HG03159 (cell line): ENCODE results near the gene APOL4.
"Not testable (repeated sequence)": the region's sequence is repeated elsewhere in the genome, so short reads cannot be mapped to it uniquely, and the experiment has no call there.

Experiments
- ATAC-seq: cut with Tn5 transposase; IDR thresholded peaks from one replicate; pipeline ENCODE4 v1.9.1; 2021; ENCODE audit warnings: mild to moderate bottlenecking, moderate library complexity; ENCODE audit not compliant: unreplicated experiment

APOL4 gene

DNA sequence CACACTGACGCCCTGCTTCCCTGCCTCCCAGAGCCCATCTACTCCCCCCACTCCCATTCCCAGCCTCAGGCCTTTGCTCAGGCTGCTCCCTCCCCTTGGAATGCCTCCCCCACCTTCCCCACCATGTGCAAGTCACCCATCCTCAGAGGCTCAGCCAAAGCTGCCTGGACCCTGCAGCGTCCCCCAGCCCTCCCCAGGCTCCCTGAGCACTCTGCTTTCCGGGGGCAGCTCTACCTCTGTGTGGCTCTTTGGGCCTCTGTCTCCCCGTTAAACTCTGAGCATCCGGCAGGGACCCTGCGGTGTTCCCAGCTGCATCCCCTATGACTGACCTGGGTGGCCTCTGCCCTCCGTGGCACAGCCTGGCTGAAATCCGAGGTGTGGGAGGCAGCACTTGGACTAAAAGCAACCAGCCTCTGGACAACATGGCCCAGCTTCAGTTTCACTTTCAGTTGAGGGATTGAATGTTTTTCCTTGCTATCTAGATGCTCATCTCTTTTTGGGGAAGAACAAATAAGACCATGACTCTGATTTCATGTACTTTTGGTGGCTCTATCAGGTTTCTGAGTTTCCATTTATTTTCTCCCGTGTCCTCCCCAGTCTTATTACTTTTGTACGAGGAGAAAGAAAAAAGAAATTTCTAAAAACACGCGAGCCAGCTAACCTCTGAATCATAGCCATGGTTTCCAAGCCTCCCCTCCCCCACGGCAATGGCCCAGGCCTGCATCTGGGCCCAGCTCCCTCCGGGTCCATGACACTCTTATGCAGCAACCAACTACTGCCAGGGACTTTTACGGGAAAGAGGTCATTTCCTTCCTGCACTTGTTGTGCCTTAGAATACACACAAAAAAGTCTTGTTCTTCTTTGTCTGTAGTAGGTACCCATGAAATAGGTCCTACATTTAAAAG, 44.8 kb downstream of the APOL4 start:
- no peak for ATAC-seq

DNA sequence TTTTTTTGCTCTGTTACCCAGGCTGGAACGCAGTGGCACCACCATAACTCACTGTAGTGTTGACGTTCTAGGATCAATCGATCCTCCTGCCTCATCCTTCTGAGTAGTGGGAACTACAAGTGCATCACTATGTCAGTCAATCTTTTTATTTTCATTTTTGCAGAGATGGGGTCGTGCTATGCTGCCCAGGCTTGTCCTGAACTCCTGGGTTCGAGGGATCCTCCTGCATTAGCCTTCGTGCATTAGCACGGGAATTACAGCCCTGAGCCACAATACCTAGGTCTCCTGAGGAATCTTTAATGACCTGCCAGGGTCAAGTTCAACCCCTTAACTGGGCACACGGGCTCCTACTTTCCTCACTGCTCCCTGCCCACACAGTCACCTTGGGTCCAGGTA, 45.5 kb downstream of the APOL4 start:
- no peak for ATAC-seq

- ATAC-seq = no peak
Observed at GRCh38 chr22:36155702-36156101, 45.9 kb downstream of the APOL4 start.

DNA sequence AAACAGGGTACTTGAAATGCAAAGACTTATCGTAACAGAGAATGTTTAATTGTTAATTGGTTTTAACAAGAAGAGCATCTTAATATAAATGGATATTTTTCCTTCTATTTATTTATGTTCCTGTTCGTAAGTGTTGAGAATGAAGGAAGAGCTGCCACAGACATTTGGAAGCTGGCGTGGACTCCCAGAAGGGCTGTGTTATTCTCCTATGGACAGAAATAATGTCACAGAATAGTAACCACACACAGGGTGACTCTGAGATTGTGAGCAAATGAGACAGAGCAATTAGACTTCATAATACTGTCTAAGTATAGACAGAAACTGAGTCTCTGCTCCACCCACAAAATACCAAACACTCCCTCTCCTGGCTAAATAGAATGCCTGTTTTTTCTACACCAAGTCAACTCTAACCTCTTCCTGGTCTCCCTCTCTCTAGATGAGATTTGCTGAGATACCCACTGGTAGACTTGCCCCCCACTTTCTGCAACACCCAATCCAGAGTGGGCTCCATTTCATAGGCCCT, 47.1 kb downstream of the APOL4 start:
- no peak for ATAC-seq

GRCh38 chr22:36153501-36154422, 47.8 kb downstream of the APOL4 start:
- no peak for ATAC-seq

DNA sequence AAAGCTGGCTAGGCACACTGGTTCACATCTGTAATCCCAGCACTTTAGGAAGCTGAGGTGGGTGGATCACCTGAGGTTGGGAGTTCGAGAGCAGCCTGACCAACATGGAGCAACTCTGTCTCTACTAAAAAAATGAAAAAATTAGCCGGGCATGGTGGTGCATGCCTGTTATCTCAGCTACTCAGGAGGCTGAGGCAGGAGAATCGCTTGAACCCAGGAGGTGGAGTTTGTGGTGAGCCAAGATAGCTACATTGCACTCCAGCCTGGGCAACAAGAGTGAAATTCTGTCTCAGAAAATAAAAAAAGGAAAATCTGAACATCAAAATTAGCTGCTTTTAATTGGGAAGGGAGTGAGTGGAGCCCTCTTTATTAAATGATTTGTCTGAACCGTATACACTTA, 48.8 kb downstream of the APOL4 start:
- ATAC-seq = not testable (repeated sequence)

- no peak for ATAC-seq
Observed at GRCh38 chr22:36152088-36152487, 49.5 kb downstream of the APOL4 start.

GRCh38 chr22:36151006-36151595, 50.5 kb downstream of the APOL4 start:
- no peak for ATAC-seq

DNA sequence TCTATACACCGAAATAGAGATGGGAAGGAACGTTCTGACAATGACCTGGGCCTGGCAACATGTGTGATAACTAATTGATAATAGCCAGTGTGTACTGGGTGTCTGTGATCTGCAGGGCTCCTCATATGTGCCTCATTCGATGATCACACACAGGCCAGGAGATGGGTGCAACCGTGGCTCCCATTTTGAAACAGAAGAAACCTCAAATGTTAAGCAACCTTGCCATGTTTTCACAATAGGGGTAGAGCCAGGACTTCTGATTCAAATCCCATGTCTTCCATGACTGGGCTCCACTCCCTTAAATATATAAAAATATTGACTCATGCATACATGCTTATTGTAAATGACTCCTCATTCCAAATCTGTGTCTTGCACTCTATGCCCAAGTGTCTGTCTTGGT, 52.2 kb downstream of the APOL4 start:
- no peak for ATAC-seq

GRCh38 chr22:36148411-36148810, 53.2 kb downstream of the APOL4 start:
- ATAC-seq = no peak

- ATAC-seq = no peak
Observed at GRCh38 chr22:36147196-36147791, 54.3 kb downstream of the APOL4 start.

GRCh38 chr22:36145881-36146280, 55.7 kb downstream of the APOL4 start:
- ATAC-seq = no peak

- no peak for ATAC-seq
Observed at GRCh38 chr22:36144886-36145541, 56.6 kb downstream of the APOL4 start.

DNA sequence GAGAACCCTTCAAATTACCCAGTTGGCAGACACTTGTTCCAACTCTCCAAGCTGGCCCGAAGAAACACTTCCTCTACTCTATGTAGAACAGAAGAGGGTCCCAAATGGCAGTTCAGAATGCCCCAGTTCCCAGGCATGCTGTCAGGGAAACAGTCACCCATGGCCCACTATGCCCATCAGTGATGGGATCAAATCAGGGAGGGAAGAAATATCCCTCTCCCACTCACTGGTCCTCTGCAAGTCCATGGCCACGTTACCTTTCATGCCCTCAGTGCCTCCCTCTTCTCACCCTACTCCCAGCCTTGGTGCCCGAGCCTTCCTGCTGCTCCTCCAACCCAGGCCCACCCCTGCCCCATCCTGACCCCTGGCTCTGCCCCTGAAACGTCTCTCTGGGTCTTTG, 57.7 kb downstream of the APOL4 start:
- ATAC-seq = no peak

GRCh38 chr22:36143066-36143815, 58.4 kb downstream of the APOL4 start:
- ATAC-seq = no peak

GRCh38 chr22:36141481-36141880, 60.1 kb downstream of the APOL4 start:
- ATAC-seq = no peak
